GOT3 (cell line): Measurements from ENCODE around the gene KLHDC3.

ENCODE experiments used
- DNase-seq: peaks from one replicate; lab custom pipeline; 2025; ENCODE audit warnings: mixed read lengths; lab: John Stamatoyannopoulos, UW

Gene KLHDC3

DNA sequence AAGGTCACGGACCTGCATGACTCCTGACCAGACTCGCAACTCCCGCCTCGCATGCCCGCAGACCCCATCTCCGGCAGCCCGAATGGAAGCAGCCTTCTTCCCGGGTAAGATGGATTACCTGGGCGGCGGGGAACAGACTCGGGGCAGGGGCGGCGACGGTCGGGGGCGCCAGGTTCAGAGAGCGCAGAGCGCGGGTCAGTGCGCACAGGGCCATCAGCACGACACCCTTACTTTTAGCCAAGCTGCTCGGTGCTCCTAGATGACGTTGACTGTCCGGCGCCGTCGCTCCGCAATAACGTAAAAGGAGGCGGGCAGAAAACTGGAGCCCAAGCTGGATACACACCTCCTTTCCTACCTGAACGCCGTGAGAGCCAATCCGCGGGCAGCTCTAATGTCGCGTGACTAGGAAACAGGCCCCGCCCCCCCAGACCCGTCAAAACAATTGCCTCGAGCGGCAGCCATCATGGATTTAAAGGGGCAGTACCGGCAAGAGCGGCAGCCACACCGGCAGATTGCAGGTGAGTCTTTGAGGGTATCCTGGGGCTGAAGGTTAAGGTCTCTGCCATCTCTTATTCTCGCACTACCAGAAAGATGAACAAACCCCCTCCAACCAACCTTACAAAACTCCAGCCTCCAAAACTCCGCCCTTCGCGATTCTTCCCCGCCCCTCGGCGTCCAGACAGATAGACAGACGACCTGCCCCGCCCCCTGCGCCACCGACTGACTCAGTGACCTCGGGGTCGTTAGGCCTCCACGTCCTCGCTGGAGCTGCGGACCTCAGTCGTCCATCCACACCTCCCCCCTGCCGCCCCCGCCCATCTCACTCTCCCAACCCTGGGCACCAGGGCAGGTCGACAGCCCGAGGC, 45.4 kb downstream of the KLHDC3 start, which contains the start of the genes KLC4 and MRPL2:
TSS of gene KLC4 (plus strand) at position 464 of the 866 bp plus-strand sequence. CDS start 1,705 bp downstream, outside the sequence.
TSS of gene MRPL2 (minus strand) at position 267 of the 866 bp plus-strand sequence. CDS start at position 214, 53 bp downstream.
- DNase-seq = peak; percentile 89

DNA sequence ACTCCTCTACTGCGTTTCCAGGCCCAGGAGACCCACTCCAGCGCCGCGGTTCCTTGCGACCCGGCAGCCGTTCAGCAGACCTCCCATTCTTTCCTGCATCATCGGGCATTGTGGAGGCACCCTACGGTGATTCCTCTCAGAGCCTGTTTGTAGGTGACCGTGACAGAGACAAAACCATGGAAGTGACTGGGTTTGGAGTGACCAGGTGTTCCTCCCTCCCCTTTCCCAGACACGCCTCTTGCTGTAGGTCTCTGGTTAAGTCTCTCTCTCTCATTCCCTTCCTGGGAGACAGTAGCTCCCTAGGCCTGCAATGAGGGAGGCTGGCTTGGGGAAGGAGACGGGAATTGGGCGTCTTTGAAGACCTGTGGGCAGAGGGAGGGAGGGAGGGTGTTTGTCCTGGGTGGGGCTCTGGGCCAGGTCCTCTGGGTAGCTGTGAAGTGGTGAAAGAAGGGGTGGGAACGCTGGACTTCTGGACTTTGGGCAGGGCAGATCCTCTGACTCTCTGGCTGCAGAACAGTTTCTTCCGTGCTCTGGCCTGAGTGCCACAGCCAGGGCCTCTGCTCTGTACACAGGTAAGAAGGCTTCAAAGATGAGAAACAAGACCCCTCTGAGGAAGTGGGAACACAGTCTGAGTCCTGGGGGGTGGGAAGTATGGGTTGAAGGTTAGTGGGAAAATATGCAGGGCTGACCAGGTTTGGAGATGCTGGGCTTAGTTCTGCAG, 46.1 kb downstream of the KLHDC3 start:
- DNase-seq = no peak

DNA sequence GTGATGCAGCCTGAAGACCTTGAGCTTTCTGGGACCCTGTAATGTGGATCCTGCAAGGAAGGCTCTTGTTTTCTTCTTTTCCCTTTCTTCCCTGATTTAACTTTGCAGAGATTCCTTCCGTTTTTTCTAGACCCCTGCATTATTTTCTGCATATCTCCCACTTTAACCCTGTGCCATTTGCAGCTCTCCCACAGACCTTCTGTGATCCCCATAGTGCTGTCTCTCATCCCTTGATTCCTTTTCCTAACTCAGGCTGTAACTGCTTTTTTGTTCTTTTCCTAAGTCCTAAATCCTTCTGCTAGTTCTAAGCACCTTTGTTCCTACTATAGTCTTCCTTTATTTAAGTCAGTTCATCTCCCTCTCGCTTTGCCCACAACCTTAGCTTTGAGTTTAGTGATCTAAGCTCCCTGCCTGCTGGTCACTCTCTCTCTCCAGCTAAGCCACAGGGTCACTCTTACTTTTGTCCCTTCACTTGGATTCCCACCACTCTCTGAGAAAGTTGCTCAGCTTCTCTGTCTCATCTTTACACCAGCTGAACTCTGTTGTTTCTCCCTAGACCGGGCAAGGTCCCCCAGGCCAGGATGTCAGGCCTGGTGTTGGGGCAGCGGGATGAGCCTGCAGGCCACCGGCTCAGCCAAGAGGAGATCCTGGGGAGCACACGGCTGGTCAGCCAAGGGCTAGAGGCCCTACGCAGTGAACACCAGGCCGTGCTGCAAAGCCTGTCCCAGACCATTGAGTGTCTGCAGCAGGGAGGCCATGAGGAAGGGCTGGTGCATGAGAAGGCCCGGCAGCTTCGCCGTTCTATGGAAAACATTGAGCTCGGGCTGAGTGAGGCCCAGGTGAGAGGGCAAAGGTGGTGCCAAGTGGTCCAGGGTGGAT, 46.9 kb downstream of the KLHDC3 start:
- DNase-seq = no peak

DNA sequence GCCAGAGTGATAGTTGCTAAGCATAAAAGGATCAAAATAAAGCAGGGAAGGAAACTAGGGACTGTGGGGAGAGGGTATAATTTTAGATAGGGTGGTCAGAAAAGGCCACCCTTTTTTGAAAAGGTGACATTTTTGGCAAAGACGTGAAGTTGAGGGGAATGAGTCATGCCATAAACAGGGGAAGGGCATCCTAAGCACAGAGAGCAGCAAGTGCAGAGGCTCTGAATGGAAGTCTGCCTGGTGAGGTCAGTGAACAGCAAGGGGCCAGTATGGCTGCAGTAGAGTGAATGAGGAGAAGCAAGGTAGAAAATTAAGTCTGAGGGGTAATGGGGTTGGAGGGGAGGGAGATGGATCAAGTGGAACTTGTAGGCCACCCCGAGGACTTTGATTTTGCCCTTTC, 47.8 kb downstream of the KLHDC3 start:
- no peak for DNase-seq

DNA sequence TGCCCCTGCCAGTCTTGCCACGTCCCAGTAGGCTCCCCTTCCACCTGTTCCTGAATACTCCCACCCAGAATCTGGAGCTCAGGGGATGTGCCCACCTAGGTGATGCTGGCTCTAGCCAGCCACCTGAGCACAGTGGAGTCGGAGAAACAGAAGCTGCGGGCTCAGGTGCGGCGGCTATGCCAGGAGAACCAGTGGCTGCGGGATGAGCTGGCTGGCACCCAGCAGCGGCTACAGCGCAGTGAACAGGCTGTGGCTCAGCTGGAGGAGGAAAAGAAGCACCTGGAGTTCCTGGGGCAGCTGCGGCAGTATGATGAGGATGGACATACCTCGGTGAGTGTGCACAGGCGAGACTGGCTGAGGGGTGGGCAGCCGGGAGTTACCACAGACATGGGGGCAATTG, 48.8 kb downstream of the KLHDC3 start:
- no peak for DNase-seq

DNA sequence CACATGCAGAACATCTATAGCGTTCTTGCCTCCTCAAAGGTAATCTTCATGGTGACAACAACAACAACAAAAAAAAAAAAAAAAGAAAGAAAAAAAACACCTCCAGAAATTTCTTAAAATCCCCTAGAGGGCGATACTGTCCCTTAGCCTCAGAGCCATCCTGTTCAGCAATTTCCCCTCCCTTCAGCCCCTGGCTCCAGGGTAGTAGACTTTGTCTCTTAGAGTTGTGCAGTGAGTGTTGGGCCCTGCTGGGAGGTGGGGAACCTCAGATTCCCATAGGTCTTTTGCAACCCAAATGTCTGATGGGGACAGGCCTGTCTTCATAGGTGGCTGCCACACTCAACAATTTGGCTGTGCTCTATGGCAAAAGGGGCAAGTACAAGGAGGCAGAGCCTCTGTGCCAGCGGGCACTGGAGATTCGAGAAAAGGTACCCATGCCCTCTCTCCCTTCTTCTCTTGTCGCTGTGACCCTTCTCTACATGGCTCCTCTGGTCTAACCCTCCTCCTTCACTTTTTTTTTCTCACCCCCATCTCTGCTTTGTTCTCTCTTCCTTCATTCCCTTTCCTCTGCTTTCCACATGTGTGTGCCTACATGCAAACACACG, 56.1 kb downstream of the KLHDC3 start:
- no peak for DNase-seq
